ENCODE data around the gene NUDT8. TPM values are rescaled to one million over a fixed set of nuclear protein-coding genes. Genes with fewer than 3 reads are reported as not detected.

The NUDT8 gene
- total and polyA plus RNA-seq, 9 of the 15 experiments (the other 6 are each of a cell fraction or from before 2014, with no cell fraction given) = 0.23 to 27.8 (median 5.0) TPM

- TF ChIP-seq, protein P1, sequence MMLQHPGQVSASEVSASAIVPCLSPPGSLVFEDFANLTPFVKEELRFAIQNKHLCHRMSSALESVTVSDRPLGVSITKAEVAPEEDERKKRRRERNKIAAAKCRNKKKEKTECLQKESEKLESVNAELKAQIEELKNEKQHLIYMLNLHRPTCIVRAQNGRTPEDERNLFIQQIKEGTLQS (IDR thresholded peaks at IDR 0.05) = no peak
- TF ChIP-seq, protein P1 (CRISPR knock-in tag; conservative IDR thresholded peaks at IDR 0.05) = no peak
- TF ChIP-seq ZFP36 (IDR thresholded peaks at IDR 0.05; ENCODE audit: low read depth, low read length, partially characterized antibody) = no peak
- peak; percentile 75; the same call in 1 of the 2 replicates for TF ChIP-seq TGIF2 (CRISPR knock-in tag; IDR thresholded peaks at IDR 0.05)
- no peak for TF ChIP-seq FOXK2 (conservative IDR thresholded peaks at IDR 0.05 in 1 of 2, IDR thresholded peaks at IDR 0.05 in 1 of 2; ENCODE audit: low read depth in 2 of 2)
- peak; percentile 54 to 80; a peak in 3 of 4 replicates for TF ChIP-seq KDM1A (IDR thresholded peaks at IDR 0.05)
- 0 out of 4 replicates have a peak, but pooled peaks have one; percentile 21 to 44 for TF ChIP-seq RCOR1 (IDR thresholded peaks at IDR 0.05; ENCODE audit: borderline replicate concordance in 1 of 2, low read depth in 2 of 2, low read length in 2 of 2)
- no peak for TF ChIP-seq HMG20A (CRISPR knock-in tag; conservative IDR thresholded peaks at IDR 0.05)
- peak; percentile 87; the same call in 1 of the 2 replicates for TF ChIP-seq ZNF282 (CRISPR knock-in tag; IDR thresholded peaks at IDR 0.05)
- no peak for TF ChIP-seq NR4A1 (CRISPR knock-in tag; IDR thresholded peaks at IDR 0.05)
- peak; percentile 66; the same call in 1 of the 2 replicates for TF ChIP-seq NR4A1 (tag; IDR thresholded peaks at IDR 0.05)
- no peak for TF ChIP-seq NFATC3 (IDR thresholded peaks at IDR 0.05)
- TF ChIP-seq, protein P2, sequence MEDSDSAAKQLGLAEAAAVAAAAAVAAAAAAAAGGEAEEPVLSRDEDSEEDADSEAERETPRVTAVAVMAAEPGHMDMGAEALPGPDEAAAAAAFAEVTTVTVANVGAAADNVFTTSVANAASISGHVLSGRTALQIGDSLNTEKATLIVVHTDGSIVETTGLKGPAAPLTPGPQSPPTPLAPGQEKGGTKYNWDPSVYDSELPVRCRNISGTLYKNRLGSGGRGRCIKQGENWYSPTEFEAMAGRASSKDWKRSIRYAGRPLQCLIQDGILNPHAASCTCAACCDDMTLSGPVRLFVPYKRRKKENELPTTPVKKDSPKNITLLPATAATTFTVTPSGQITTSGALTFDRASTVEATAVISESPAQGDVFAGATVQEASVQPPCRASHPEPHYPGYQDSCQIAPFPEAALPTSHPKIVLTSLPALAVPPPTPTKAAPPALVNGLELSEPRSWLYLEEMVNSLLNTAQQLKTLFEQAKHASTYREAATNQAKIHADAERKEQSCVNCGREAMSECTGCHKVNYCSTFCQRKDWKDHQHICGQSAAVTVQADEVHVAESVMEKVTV (CRISPR knock-in tag; IDR thresholded peaks at IDR 0.05) = peak; percentile 63; the same call in 1 of the 2 replicates
- TF ChIP-seq PHB (CRISPR knock-in tag; IDR thresholded peaks at IDR 0.05) = peak; percentile 66; the same call in 1 of the 2 replicates
- no peak for TF ChIP-seq ZHX1 (conservative IDR thresholded peaks at IDR 0.05; ENCODE audit: low read length)
- TF ChIP-seq ZNF431 (CRISPR knock-in tag; IDR thresholded peaks at IDR 0.05) = peak; percentile 92
- TF ChIP-seq EGR1 (conservative IDR thresholded peaks at IDR 0.05) = 0 out of 2 replicates have a peak, but pooled peaks have one; percentile 20
- no peak for TF ChIP-seq IFI16 (CRISPR knock-in tag; IDR thresholded peaks at IDR 0.05)
- TF ChIP-seq ZBTB26 (CRISPR knock-in tag; IDR thresholded peaks at IDR 0.05) = no peak
These were observed at the start of gene NUDT8 (continued) for GRCh38 chr11:67629386-67630227.

Measured in K562 (cell line).